Kidney (tissue), 14 donors: Measurements from ENCODE around the gene PLA2G1B. TPM values are rescaled to one million over a fixed set of nuclear protein-coding genes. Genes with fewer than 3 reads are reported as not detected.

ENCODE experiments used
- DNase-seq, 5 donors: peaks; one replicate each; pipeline ENCODE4 v3.0.0-alpha.2; 2013 to 2020
- FAIRE-seq: peaks from 2 replicates; lab custom pipeline; 2012; peaks lifted over from hg19 to GRCh38; lab: Jason Lieb, UNC
- H3K27ac ChIP-seq, 2 donors: one replicate each; pipeline ENCODE4 v1.7.0; 2013; ENCODE audit warnings: low read depth in 2 of 2, low read length in 2 of 2, inconsistent platforms in 1 of 2
- H3K27me3 ChIP-seq: one replicate; pipeline ENCODE4 v1.7.1; 2013; ENCODE audit warnings: low read length, inconsistent platforms; ENCODE audit not compliant: control insufficient read depth, insufficient read depth
- H3K36me3 ChIP-seq, 3 donors: one replicate each; pipeline versions ENCODE4 v1.7.0 to v1.7.1; 2013; ENCODE audit warnings: low read length in 3 of 3, control low read depth in 1 of 3, inconsistent platforms in 1 of 3; ENCODE audit not compliant: insufficient read depth in 3 of 3, control insufficient read depth in 2 of 3
- H3K4me1 ChIP-seq, 3 donors: one replicate each; pipeline versions ENCODE4 v1.7.0 to v1.7.1; 2013; ENCODE audit warnings: low read length in 3 of 3, inconsistent platforms in 1 of 3, low read depth in 1 of 3; ENCODE audit not compliant: control insufficient read depth in 2 of 3, insufficient read depth in 2 of 3
- H3K4me3 ChIP-seq, 3 donors: one replicate each; pipeline versions ENCODE4 v1.7.0 to v1.8.1; 2013; ENCODE audit warnings: low read length in 3 of 3, control low read depth in 1 of 3, inconsistent platforms in 1 of 3
- H3K9ac ChIP-seq, 3 donors: one replicate each; pipeline versions ENCODE4 v1.7.0 to v1.7.1; 2013; ENCODE audit warnings: low read length in 3 of 3, control low read depth in 1 of 3, inconsistent platforms in 1 of 3
- H3K9me3 ChIP-seq, 3 donors: one replicate each; pipeline versions ENCODE4 v1.7.0 to v1.7.1; 2013; ENCODE audit warnings: low read length in 3 of 3, control low read depth in 1 of 3, inconsistent platforms in 1 of 3; ENCODE audit not compliant: control insufficient read depth in 2 of 3, insufficient read depth in 1 of 3
- CTCF ChIP-seq: IDR thresholded peaks from 3 replicates; pipeline ENCODE4 v1.5.1; 2012; ENCODE audit warnings: mild to moderate bottlenecking, moderate library complexity, borderline replicate concordance; ENCODE audit not compliant: insufficient read depth; ENCODE audit errors: extremely low read depth
- intact Hi-C: fragments of 100-400 bp; cut with DNase I; formaldehyde crosslinking; loops from one replicate; pipeline ENCODE4 v1.11.1; 2022
- polyA plus RNA-seq: library from polyadenylated mRNA; stranded (reverse); fragments of 350-450 nt; fragmentation: Illumina TruSeq; extraction: RNeasy Lipid Tissue Mini Kit (QIAGEN cat#74804); gene quantifications from one replicate; pipeline ENCODE4 v1.2.3, GENCODE V29; 2014; ENCODE audit warnings: low read depth, low replicate concordance; ENCODE audit not compliant: insufficient read depth
- total RNA-seq: library from RNA; stranded (reverse); fragmentation: NEBNext Ultra II Directional; extraction: Animal tissue kit (Norgen Biotek cat#: 25700); gene quantifications from one replicate; pipeline ENCODE4 v1.2.1, GENCODE V29; 2021
- donor health status: control.
- donor health status: control.
- donor health status: control.
- donor health status: control.
- donor health status: control.
- donor health status: DM: yes; HTN: yes; CAD: no.
- donor health status: Normal renal cell carcinoma (clear cell type).

PLA2G1B gene
- total and polyA plus RNA-seq, 2 donors from 2014 or later: not detected

- no peak for DNase-seq
- H3K4me3 ChIP-seq: no peak overlapping the region
- H3K4me1 ChIP-seq: no peaks in the 10 kb centered on the region
- no peaks in the 10 kb centered on the region for H3K9me3 ChIP-seq
- no peak for TF ChIP-seq CTCF
- no peak overlapping the region for H3K9ac ChIP-seq
- H3K27ac ChIP-seq: no peak overlapping the region
- H3K27me3 ChIP-seq: no peaks in the 10 kb centered on the region
- FAIRE-seq: no peak
- H3K36me3 ChIP-seq: no peaks in the 10 kb centered on the region
- intact Hi-C loops: no loop called here
These were observed 16.1 kb upstream of the PLA2G1B start for GRCh38 chr12:120343692-120344091.

GRCh38 chr12:120343039-120343537 lies 15.5 kb upstream of the PLA2G1B start:
- Histone ChIP-seq H3K4me3 (no peak overlapping the region), H3K9me3 (no peaks in the 10 kb centered on the region), H3K27ac (no peak overlapping the region), H3K9ac (no peak overlapping the region), H3K27me3 (no peaks in the 10 kb centered on the region), H3K4me1 (no peaks in the 10 kb centered on the region), H3K36me3 (no peaks in the 10 kb centered on the region)
- FAIRE-seq (no peak), DNase-seq (peak in 1 of 5 donors; percentile 55)
- intact Hi-C loops: no loop called here
- no peak for TF ChIP-seq CTCF

- intact Hi-C loops: no loop called here
- Histone ChIP-seq H3K4me1 (no peaks in the 10 kb centered on the region), H3K9me3 (no peaks in the 10 kb centered on the region), H3K4me3 (no peak overlapping the region), H3K27me3 (no peaks in the 10 kb centered on the region), H3K9ac (no peak overlapping the region), H3K36me3 (no peaks in the 10 kb centered on the region), H3K27ac (no peak overlapping the region)
- FAIRE-seq (no peak), DNase-seq (peak in 1 of 5 donors; percentile 79)
- TF ChIP-seq CTCF: no peak
These were observed 14.8 kb upstream of the PLA2G1B start for GRCh38 chr12:120342175-120343038.
